ENCODE data around the gene THRB. TPM values are rescaled to one million over a fixed set of nuclear protein-coding genes. Genes with fewer than 3 reads are reported as not detected.

THRB gene
- total RNA-seq, 1 donor: 0.36 TPM

- Histone ChIP-seq H2AFZ (ENCODE audit: low read length) (no peak overlapping the region), H3K4me3 (ENCODE audit: insufficient read depth, low read length) (no peak overlapping the region), H3K36me3 (ENCODE audit: insufficient read depth, low read length) (no peaks in the 10 kb centered on the region), H3K4me2 (ENCODE audit: insufficient read depth, low read length) (no peak overlapping the region), H4K20me1 (ENCODE audit: insufficient read depth, low read length) (no peaks in the 10 kb centered on the region), H3K27me3 (ENCODE audit: insufficient read depth, low read length) (no peaks in the 10 kb centered on the region), H3K9me3 (ENCODE audit: low read depth, low read length) (no peaks in the 10 kb centered on the region), H3K4me1 (ENCODE audit: insufficient read depth, low read length) (no peaks in the 10 kb centered on the region), H3K79me2 (ENCODE audit: insufficient read depth, low read length) (no peaks in the 10 kb centered on the region), H3K27ac (ENCODE audit: low read depth, low read length) (no peak overlapping the region)
- DNase-seq (ENCODE audit: insufficient read length, low spot score, missing footprints): no peak
- TF ChIP-seq, protein P1, sequence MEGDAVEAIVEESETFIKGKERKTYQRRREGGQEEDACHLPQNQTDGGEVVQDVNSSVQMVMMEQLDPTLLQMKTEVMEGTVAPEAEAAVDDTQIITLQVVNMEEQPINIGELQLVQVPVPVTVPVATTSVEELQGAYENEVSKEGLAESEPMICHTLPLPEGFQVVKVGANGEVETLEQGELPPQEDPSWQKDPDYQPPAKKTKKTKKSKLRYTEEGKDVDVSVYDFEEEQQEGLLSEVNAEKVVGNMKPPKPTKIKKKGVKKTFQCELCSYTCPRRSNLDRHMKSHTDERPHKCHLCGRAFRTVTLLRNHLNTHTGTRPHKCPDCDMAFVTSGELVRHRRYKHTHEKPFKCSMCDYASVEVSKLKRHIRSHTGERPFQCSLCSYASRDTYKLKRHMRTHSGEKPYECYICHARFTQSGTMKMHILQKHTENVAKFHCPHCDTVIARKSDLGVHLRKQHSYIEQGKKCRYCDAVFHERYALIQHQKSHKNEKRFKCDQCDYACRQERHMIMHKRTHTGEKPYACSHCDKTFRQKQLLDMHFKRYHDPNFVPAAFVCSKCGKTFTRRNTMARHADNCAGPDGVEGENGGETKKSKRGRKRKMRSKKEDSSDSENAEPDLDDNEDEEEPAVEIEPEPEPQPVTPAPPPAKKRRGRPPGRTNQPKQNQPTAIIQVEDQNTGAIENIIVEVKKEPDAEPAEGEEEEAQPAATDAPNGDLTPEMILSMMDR (IDR thresholded peaks at IDR 0.05; ENCODE audit: extremely low read depth, low read depth, low read length): no peak
These were observed 206.0 kb downstream of the THRB start for GRCh38 chr3:24288496-24289236.

- H3K27me3 ChIP-seq (ENCODE audit: insufficient read depth, low read length): no peaks in the 10 kb centered on the region
- H2AFZ ChIP-seq (ENCODE audit: low read length): no peak overlapping the region
- no peaks in the 10 kb centered on the region for H3K9me3 ChIP-seq (ENCODE audit: low read depth, low read length)
- TF ChIP-seq, protein P1 (IDR thresholded peaks at IDR 0.05; ENCODE audit: extremely low read depth, low read depth, low read length): no peak
- no peak overlapping the region for H3K4me3 ChIP-seq (ENCODE audit: insufficient read depth, low read length)
- H4K20me1 ChIP-seq (ENCODE audit: insufficient read depth, low read length): no peaks in the 10 kb centered on the region
- no peaks in the 10 kb centered on the region for H3K36me3 ChIP-seq (ENCODE audit: insufficient read depth, low read length)
- H3K27ac ChIP-seq (ENCODE audit: low read depth, low read length): no peak overlapping the region
- no peak overlapping the region for H3K4me2 ChIP-seq (ENCODE audit: insufficient read depth, low read length)
- H3K4me1 ChIP-seq (ENCODE audit: insufficient read depth, low read length): no peaks in the 10 kb centered on the region
- H3K79me2 ChIP-seq (ENCODE audit: insufficient read depth, low read length): no peaks in the 10 kb centered on the region
- DNase-seq (ENCODE audit: insufficient read length, low spot score, missing footprints): no peak
These were observed 206.7 kb downstream of the THRB start for GRCh38 chr3:24287755-24288450.

DNA sequence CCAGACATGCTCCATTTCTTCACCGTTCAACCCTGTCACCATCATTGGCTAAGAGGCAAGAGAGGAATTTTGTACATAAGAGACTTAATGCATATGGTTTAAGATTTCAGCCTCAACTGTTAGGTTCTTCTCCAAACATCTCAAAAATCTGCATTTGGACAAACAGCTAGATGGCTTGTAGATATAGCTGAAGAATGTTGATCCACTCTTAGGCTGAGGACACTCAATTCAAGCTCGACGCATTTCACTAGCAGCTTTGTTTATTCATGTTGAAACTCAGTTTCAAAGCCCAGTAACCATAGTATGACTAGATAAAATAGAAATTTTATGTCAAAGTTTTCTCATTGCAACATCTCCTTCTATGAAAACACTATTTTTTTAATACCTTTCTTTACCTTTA lies 208.2 kb downstream of the THRB start:
- TF ChIP-seq, protein P1 (IDR thresholded peaks at IDR 0.05; ENCODE audit: extremely low read depth, low read depth, low read length): no peak

DNA sequence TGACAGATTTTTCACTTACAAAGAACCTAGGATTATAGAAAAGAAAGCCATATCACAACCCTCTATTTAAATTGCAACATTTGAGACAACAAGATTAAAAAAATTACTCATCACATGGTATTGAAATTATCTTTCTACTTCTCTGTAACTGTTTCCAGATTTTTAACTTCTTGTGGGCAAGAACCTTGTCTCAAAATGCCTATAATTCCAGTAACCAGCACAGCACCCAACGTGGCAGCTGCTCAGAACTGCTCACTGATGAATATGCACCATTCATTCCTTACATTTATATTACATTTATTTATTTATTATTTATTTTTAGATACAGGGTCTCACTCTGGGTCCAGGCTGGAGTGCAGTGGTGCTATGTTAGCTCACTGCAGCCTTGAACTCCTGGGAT lies 216.1 kb downstream of the THRB start:
- Histone ChIP-seq H3K4me3 (ENCODE audit: insufficient read depth, low read length) (no peak overlapping the region), H3K36me3 (ENCODE audit: insufficient read depth, low read length) (no peaks in the 10 kb centered on the region), H3K4me1 (ENCODE audit: insufficient read depth, low read length) (no peaks in the 10 kb centered on the region), H3K9me3 (ENCODE audit: low read depth, low read length) (no peaks in the 10 kb centered on the region), H4K20me1 (ENCODE audit: insufficient read depth, low read length) (no peaks in the 10 kb centered on the region), H3K4me2 (ENCODE audit: insufficient read depth, low read length) (no peak overlapping the region), H2AFZ (ENCODE audit: low read length) (no peak overlapping the region), H3K27me3 (ENCODE audit: insufficient read depth, low read length) (no peaks in the 10 kb centered on the region), H3K79me2 (ENCODE audit: insufficient read depth, low read length) (no peaks in the 10 kb centered on the region), H3K27ac (ENCODE audit: low read depth, low read length) (no peak overlapping the region)
- DNase-seq (ENCODE audit: insufficient read length, low spot score, missing footprints): no peak
- TF ChIP-seq, protein P1 (IDR thresholded peaks at IDR 0.05; ENCODE audit: extremely low read depth, low read depth, low read length): no peak

More for the DNA sequence above, 208.2 kb downstream of the THRB start:
- H3K4me2 ChIP-seq (ENCODE audit: insufficient read depth, low read length): no peak overlapping the region
- H4K20me1 ChIP-seq (ENCODE audit: insufficient read depth, low read length): no peaks in the 10 kb centered on the region
- H3K27me3 ChIP-seq (ENCODE audit: insufficient read depth, low read length): no peaks in the 10 kb centered on the region
- no peak overlapping the region for H3K27ac ChIP-seq (ENCODE audit: low read depth, low read length)
- H2AFZ ChIP-seq (ENCODE audit: low read length): no peak overlapping the region
- no peaks in the 10 kb centered on the region for H3K9me3 ChIP-seq (ENCODE audit: low read depth, low read length)
- H3K4me3 ChIP-seq (ENCODE audit: insufficient read depth, low read length): no peak overlapping the region
- no peak for DNase-seq (ENCODE audit: insufficient read length, low spot score, missing footprints)
- H3K79me2 ChIP-seq (ENCODE audit: insufficient read depth, low read length): no peaks in the 10 kb centered on the region
- no peaks in the 10 kb centered on the region for H3K4me1 ChIP-seq (ENCODE audit: insufficient read depth, low read length)
- no peaks in the 10 kb centered on the region for H3K36me3 ChIP-seq (ENCODE audit: insufficient read depth, low read length)

All from osteoblast (primary cell).